Ishikawa (cell line): ENCODE data around the gene FAM149B1.
A peak's percentile ranks its signal among the peaks of the same experiment; 100 is the strongest.

Experiments
- CEBPB ChIP-seq: IDR thresholded peaks from 2 replicates; pipeline ENCODE4 v1.6.1; 2012
- CREB1 ChIP-seq: IDR thresholded peaks from 2 replicates; pipeline ENCODE4 v1.6.1; 2012; ENCODE audit warnings: low read depth
- EGR1 ChIP-seq: IDR thresholded peaks from 2 replicates; pipeline ENCODE4 v1.6.1; 2012
- EP300 ChIP-seq: IDR thresholded peaks from 2 replicates; pipeline ENCODE4 v1.6.1; 2012; ENCODE audit warnings: borderline replicate concordance
- FOXM1 ChIP-seq: IDR thresholded peaks from 2 replicates; pipeline ENCODE4 v1.6.1; 2012; ENCODE audit warnings: low read depth, borderline replicate concordance
- NFIC ChIP-seq: IDR thresholded peaks from 2 replicates; pipeline ENCODE4 v1.6.1; 2012
- RAD21 ChIP-seq: IDR thresholded peaks from 2 replicates; pipeline ENCODE4 v1.6.1; 2012; ENCODE audit warnings: low read depth
- REST ChIP-seq: IDR thresholded peaks from 2 replicates; pipeline ENCODE4 v1.6.1; 2012; ENCODE audit warnings: low read depth, mild to moderate bottlenecking
- TAF1 ChIP-seq: IDR thresholded peaks from 2 replicates; pipeline ENCODE4 v1.6.1; 2012; ENCODE audit warnings: low read depth, mild to moderate bottlenecking
- TCF12 ChIP-seq: IDR thresholded peaks from 2 replicates; pipeline ENCODE4 v1.6.1; 2012; ENCODE audit warnings: low read depth
- TEAD4 ChIP-seq: IDR thresholded peaks from 2 replicates; pipeline ENCODE4 v1.6.1; 2012
- USF1 ChIP-seq: IDR thresholded peaks from 2 replicates; pipeline ENCODE4 v1.6.1; 2012
- YY1 ChIP-seq: IDR thresholded peaks from 2 replicates; pipeline ENCODE4 v1.6.1; 2012; ENCODE audit warnings: low read depth
- ZBTB7A ChIP-seq: IDR thresholded peaks from 2 replicates; pipeline ENCODE4 v1.6.1; 2012; ENCODE audit warnings: low read depth
- TF ChIP-seq, protein P1 (sequence below): IDR thresholded peaks from 2 replicates; pipeline ENCODE4 v1.6.1; 2012

The FAM149B1 gene

GRCh38 chr10:73218431-73219191, 50.7 kb downstream of the FAM149B1 start:
- TF ChIP-seq TCF12: no peak
- TF ChIP-seq RAD21: 0 out of 2 replicates have a peak, but pooled peaks have one; percentile 14

DNA sequence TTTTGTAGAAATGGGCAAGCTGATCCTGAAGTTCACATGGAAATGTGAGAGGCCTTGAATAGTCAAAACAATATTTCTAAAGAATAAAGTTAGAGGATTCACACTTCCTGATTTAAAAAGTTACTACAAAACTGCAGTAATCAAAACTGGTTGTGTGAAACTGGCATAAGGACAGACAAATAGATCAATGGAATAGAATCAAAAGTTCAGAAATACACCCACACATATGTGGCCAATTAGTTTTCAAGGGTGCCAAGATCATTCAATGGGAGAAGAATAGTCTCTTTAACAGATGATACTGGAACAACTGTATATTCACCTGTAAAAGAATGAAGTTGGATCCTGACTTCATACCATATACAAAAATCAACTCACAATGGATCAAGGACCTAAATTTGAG, 51.5 kb downstream of the FAM149B1 start:
- TF ChIP-seq YY1: no peak
- TF ChIP-seq RAD21: no peak
- TF ChIP-seq EP300: no peak
- no peak for TF ChIP-seq USF1
- no peak for TF ChIP-seq TAF1
- no peak for TF ChIP-seq ZBTB7A
- TF ChIP-seq REST: no peak
- TF ChIP-seq CREB1: no peak
- TF ChIP-seq TCF12: no peak
- no peak for TF ChIP-seq EGR1
- TF ChIP-seq TEAD4: no peak
- TF ChIP-seq, protein P1, sequence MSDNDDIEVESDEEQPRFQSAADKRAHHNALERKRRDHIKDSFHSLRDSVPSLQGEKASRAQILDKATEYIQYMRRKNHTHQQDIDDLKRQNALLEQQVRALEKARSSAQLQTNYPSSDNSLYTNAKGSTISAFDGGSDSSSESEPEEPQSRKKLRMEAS: no peak
- TF ChIP-seq CEBPB: no peak

GRCh38 chr10:73220989-73221388, 53.1 kb downstream of the FAM149B1 start:
- TF ChIP-seq CEBPB (no peak), EGR1 (no peak), TEAD4 (no peak), TCF12 (no peak), ZBTB7A (no peak), CREB1 (no peak)

- TF ChIP-seq, protein P1: no peak
- TF ChIP-seq TAF1 (no peak), TEAD4 (no peak), RAD21 (no peak), EGR1 (no peak), CREB1 (no peak), NFIC (no peak), TCF12 (no peak), YY1 (no peak), EP300 (no peak), CEBPB (no peak), REST (no peak), USF1 (no peak), FOXM1 (no peak), ZBTB7A (no peak)
These were observed 57.6 kb downstream of the FAM149B1 start for GRCh38 chr10:73225518-73225917.

DNA sequence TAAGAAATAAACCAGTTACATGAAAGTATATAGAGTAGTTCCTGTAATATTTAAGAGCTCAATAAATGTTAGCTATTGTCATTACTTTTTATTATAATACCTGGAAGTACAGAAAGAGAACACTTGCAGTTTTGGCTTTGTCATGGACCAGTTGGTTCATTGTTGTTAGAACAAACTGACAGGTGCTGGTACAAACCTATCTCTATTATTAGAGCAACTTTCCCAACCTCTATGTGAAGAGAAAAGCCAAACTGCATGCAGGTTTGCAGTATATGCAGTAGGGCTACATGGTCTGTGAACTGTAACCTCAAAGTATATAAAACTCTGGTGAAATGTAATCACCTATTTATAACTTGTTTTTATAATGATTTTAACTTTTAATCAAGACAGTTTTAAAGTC, 58.7 kb downstream of the FAM149B1 start:
- TF ChIP-seq EGR1: no peak
- TF ChIP-seq, protein P1: no peak
- no peak for TF ChIP-seq EP300
- TF ChIP-seq USF1: no peak
- TF ChIP-seq TAF1: no peak
- TF ChIP-seq CREB1: no peak
- no peak for TF ChIP-seq TEAD4
- no peak for TF ChIP-seq CEBPB

DNA sequence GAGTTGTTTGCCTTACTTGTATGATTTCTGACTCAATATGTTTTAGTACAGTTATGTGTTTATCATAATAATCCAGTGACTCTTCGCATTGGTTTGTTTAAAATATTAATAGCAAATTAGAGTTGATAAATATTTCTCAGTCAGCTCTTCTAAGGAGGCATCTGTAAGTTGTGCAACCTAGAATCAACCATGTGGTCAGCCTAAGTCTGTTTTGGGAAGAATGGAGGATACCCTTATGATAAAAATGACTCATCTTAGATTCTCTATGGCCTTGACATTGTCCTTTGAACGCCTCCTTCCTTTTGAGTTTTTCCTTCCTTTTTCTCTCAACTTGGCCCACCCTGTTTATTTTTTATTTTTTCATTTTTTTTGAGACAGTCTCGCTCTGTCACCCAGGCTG, 60.3 kb downstream of the FAM149B1 start:
- TF ChIP-seq CREB1: no peak
- TF ChIP-seq TAF1: no peak
- TF ChIP-seq YY1: no peak
- no peak for TF ChIP-seq FOXM1
- no peak for TF ChIP-seq EGR1
- TF ChIP-seq TCF12: no peak
- no peak for TF ChIP-seq USF1
